Astrocyte (in vitro differentiated cells and primary cell): Measurements from ENCODE around the gene RDH16. TPM values are rescaled to one million over a fixed set of nuclear protein-coding genes. Genes with fewer than 3 reads are reported as not detected.
A peak's percentile ranks its signal among the peaks of the same experiment; 100 is the strongest.
"Not testable (repeated sequence)": the region's sequence is repeated elsewhere in the genome, so short reads cannot be mapped to it uniquely, and the experiment has no call there.

Experiments
- DNase-seq: peaks from one replicate; pipeline ENCODE4 v3.0.0-alpha.2; 2010; ENCODE audit warnings: low read depth
- FAIRE-seq: peaks from 2 replicates; lab custom pipeline; 2011; peaks lifted over from hg19 to GRCh38; lab: Jason Lieb, UNC
- H2AFZ ChIP-seq: 2 replicates; pipeline ENCODE4 v1.6.0; 2012; ENCODE audit warnings: low read depth, low read length, inconsistent platforms
- H3K27ac ChIP-seq: 2 replicates; pipeline ENCODE4 v1.5.1; 2011; ENCODE audit warnings: low read depth, low read length, inconsistent platforms
- H3K27me3 ChIP-seq: 2 replicates; pipeline ENCODE4 v1.6.0; 2011; ENCODE audit warnings: low read length, inconsistent platforms; ENCODE audit not compliant: insufficient read depth
- H3K36me3 ChIP-seq: 2 replicates; pipeline ENCODE4 v1.5.1; 2011; ENCODE audit warnings: low read length, inconsistent platforms; ENCODE audit not compliant: insufficient read depth
- H3K4me1 ChIP-seq: 2 replicates; pipeline ENCODE4 v1.5.1; 2011; ENCODE audit warnings: low read length, inconsistent platforms; ENCODE audit not compliant: insufficient read depth
- H3K4me2 ChIP-seq: 2 replicates; pipeline ENCODE4 v1.6.0; 2012; ENCODE audit warnings: low read length, inconsistent platforms
- H3K4me3 ChIP-seq: 2 replicates; pipeline ENCODE4 v1.5.1; 2011; ENCODE audit warnings: low read depth, mild to moderate bottlenecking, low read length, inconsistent platforms; ENCODE audit not compliant: insufficient read depth
- H3K79me2 ChIP-seq: 2 replicates; pipeline ENCODE4 v1.6.0; 2012; ENCODE audit warnings: mild to moderate bottlenecking, low read length, inconsistent platforms; ENCODE audit not compliant: insufficient read depth
- H3K9ac ChIP-seq: 2 replicates; pipeline ENCODE4 v1.6.0; 2012; ENCODE audit warnings: mild to moderate bottlenecking, low read length, inconsistent platforms
- H3K9me3 ChIP-seq: 2 replicates; pipeline ENCODE4 v1.5.1; 2012; ENCODE audit warnings: low read depth, mild to moderate bottlenecking, low read length, inconsistent platforms; ENCODE audit not compliant: insufficient read depth
- H4K20me1 ChIP-seq: 2 replicates; pipeline ENCODE4 v1.6.0; 2012; ENCODE audit warnings: low read length, inconsistent platforms; ENCODE audit not compliant: insufficient read depth
- H3K27ac Mint-ChIP-seq: one replicate; pipeline ENCODE4 v1.8.0; 2021; ENCODE audit warnings: mild to moderate bottlenecking, mixed read lengths; ENCODE audit not compliant: unreplicated experiment
- H3K27me3 Mint-ChIP-seq: one replicate; pipeline ENCODE4 v1.8.0; 2021; ENCODE audit warnings: low read depth, mixed read lengths; ENCODE audit not compliant: unreplicated experiment
- H3K36me3 Mint-ChIP-seq: one replicate; pipeline ENCODE4 v1.8.0; 2021; ENCODE audit warnings: low read depth, mixed read lengths; ENCODE audit not compliant: unreplicated experiment
- H3K4me1 Mint-ChIP-seq: one replicate; pipeline ENCODE4 v1.8.0; 2021; ENCODE audit warnings: low read depth, mixed read lengths; ENCODE audit not compliant: unreplicated experiment
- H3K4me3 Mint-ChIP-seq: one replicate; pipeline ENCODE4 v1.8.0; 2021; ENCODE audit warnings: mild to moderate bottlenecking, moderate library complexity, mixed read lengths; ENCODE audit not compliant: unreplicated experiment
- H3K9me3 Mint-ChIP-seq: one replicate; pipeline ENCODE4 v1.8.0; 2021; ENCODE audit warnings: mild to moderate bottlenecking, mixed read lengths; ENCODE audit not compliant: unreplicated experiment
- EZH2 ChIP-seq: IDR thresholded peaks from 2 replicates; pipeline ENCODE4 v1.6.1; 2012; ENCODE audit warnings: mild to moderate bottlenecking, low read length, inconsistent platforms; ENCODE audit not compliant: insufficient read depth
- total RNA-seq: library from RNA; stranded (reverse); gene quantifications from 2 replicates; pipeline ENCODE4 v1.2.1, GENCODE V29; 2021
- TF ChIP-seq, protein P1 (sequence below): IDR thresholded peaks from 2 replicates; pipeline ENCODE4 v1.5.1; 2011; ENCODE audit warnings: low read depth, mild to moderate bottlenecking, inconsistent platforms, low read length, moderate library complexity; ENCODE audit not compliant: insufficient read depth

Gene RDH16
- total RNA-seq, 1 donor from 2014 or later = 0.32 TPM

DNA sequence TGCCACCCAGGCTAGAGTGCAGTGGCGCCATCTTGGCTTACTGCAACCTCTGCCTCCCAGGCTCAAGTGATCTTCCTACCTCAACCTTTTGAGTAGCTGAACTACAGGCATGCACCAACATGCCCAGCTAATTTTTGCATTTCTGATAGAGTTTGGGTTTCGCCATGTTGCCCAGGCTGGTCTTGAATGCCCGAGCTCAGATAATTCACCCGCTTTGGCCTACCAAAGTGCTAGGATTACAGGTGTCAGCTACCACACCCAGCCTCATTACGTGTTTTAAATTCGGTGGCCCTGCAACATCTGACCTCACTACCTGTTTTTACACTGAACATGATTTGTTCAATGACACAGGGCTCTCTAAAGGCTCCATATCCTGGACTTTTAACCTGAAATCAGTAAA lies 22.9 kb upstream of the RDH16 start:
- H3K9me3 ChIP-seq = no peaks in the 10 kb centered on the region
- H3K9ac ChIP-seq = no peak overlapping the region
- H3K4me3 ChIP-seq = no peak overlapping the region
- TF ChIP-seq EZH2 = no peak
- TF ChIP-seq, protein P1, sequence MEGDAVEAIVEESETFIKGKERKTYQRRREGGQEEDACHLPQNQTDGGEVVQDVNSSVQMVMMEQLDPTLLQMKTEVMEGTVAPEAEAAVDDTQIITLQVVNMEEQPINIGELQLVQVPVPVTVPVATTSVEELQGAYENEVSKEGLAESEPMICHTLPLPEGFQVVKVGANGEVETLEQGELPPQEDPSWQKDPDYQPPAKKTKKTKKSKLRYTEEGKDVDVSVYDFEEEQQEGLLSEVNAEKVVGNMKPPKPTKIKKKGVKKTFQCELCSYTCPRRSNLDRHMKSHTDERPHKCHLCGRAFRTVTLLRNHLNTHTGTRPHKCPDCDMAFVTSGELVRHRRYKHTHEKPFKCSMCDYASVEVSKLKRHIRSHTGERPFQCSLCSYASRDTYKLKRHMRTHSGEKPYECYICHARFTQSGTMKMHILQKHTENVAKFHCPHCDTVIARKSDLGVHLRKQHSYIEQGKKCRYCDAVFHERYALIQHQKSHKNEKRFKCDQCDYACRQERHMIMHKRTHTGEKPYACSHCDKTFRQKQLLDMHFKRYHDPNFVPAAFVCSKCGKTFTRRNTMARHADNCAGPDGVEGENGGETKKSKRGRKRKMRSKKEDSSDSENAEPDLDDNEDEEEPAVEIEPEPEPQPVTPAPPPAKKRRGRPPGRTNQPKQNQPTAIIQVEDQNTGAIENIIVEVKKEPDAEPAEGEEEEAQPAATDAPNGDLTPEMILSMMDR = no peak
- Mint-ChIP-seq H3K36me3 (peaks cover 3% of the 10 kb centered on the region), H3K27ac (no peak overlapping the region), H3K27me3 (no peaks in the 10 kb centered on the region), H3K4me1 (peaks cover 7% of the 10 kb centered on the region), H3K4me3 (no peak overlapping the region), H3K9me3 (no peaks in the 10 kb centered on the region)
- FAIRE-seq = no peak
- H3K4me2 ChIP-seq = no peak overlapping the region
- H3K27me3 ChIP-seq = no peaks in the 10 kb centered on the region
- no peaks in the 10 kb centered on the region for H3K4me1 ChIP-seq
- DNase-seq = no peak
- no peaks in the 10 kb centered on the region for H4K20me1 ChIP-seq
- no peak overlapping the region for H2AFZ ChIP-seq
- H3K36me3 ChIP-seq = no peaks in the 10 kb centered on the region
- H3K27ac ChIP-seq = no peak overlapping the region
- H3K79me2 ChIP-seq = no peaks in the 10 kb centered on the region

DNA sequence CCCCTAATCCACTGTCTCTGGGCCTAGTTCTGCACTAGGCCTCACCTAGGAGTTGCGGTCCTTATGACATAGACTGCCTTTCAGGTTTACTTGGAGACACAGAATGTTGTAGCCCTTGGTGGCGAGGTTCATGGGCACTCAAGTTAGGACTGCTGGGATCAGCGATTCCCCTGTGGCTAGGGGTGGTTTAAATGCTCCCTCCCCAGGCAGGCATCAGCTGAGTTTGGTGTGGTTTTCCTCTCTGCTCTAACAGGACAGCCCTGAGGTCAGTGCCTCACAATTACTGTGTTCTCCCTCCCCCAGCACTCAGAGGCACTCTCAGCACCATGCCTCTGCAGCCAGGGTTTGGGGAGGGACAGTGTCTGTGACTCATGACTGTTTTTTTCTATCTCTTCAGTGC lies 22.2 kb upstream of the RDH16 start:
- no peaks in the 10 kb centered on the region for H3K27me3 ChIP-seq
- H3K4me1 Mint-ChIP-seq = peaks cover 7% of the 10 kb centered on the region
- H3K4me3 ChIP-seq = no peak overlapping the region
- DNase-seq (no peak), FAIRE-seq (no peak)
- H3K27ac ChIP-seq = no peak overlapping the region
- H3K9ac ChIP-seq = no peak overlapping the region
- H3K9me3 ChIP-seq = no peaks in the 10 kb centered on the region
- H3K4me1 ChIP-seq = no peaks in the 10 kb centered on the region
- no peak overlapping the region for H3K4me3 Mint-ChIP-seq
- no peak overlapping the region for H3K4me2 ChIP-seq
- H3K9me3 Mint-ChIP-seq = no peaks in the 10 kb centered on the region
- no peak overlapping the region for H2AFZ ChIP-seq
- no peaks in the 10 kb centered on the region for H3K27me3 Mint-ChIP-seq
- TF ChIP-seq EZH2 = no peak
- TF ChIP-seq, protein P1 = no peak
- no peaks in the 10 kb centered on the region for H3K36me3 ChIP-seq
- no peaks in the 10 kb centered on the region for H3K79me2 ChIP-seq
- no peaks in the 10 kb centered on the region for H4K20me1 ChIP-seq
- peak overlapping the region; percentile 41 for H3K27ac Mint-ChIP-seq
- peaks cover 3% of the 10 kb centered on the region for H3K36me3 Mint-ChIP-seq

DNA sequence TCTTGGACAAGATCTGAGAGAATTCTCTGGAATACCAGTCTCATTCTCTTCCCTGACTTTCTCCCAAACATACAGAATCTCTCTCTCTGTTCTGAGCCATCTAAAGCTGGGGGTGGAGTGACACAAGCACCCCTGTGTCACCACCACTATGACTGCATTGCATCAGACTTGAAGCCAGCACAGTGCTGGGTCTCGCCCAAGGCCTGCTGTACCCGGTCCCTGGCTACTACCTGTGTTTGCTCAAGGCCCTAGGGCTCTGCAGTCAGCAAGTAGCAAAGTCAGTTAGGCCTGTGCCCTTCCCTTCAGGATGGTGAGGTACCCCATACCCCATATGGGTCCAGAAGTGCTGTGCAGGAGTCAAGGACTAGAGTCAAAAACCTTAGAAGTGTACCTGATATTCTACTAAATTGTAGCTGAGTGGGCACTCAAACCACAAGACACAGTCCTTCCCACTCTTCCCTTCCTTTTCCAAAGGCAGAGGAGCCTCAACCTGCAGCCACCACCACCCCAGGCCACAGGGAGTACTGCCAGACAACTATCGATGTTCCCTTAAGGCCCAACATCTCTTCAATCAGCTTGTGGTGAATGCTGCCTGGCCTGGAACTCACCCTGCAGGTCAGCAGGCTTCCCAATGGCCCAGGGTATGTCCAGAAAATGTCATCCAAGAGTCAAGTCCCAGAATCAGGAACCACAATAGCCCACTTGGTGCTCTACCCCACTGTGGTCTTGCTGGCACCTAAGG lies 21.2 kb upstream of the RDH16 start:
- no peak for DNase-seq
- Mint-ChIP-seq H3K4me1 (peaks cover 7% of the 10 kb centered on the region), H3K27ac (no peak overlapping the region), H3K4me3 (no peak overlapping the region), H3K27me3 (no peaks in the 10 kb centered on the region), H3K9me3 (no peaks in the 10 kb centered on the region), H3K36me3 (peaks cover 3% of the 10 kb centered on the region)
- Histone ChIP-seq H3K9me3 (no peaks in the 10 kb centered on the region), H3K27ac (no peak overlapping the region), H3K36me3 (no peaks in the 10 kb centered on the region), H2AFZ (no peak overlapping the region), H3K4me3 (no peak overlapping the region), H3K4me1 (no peaks in the 10 kb centered on the region), H3K27me3 (no peaks in the 10 kb centered on the region), H3K9ac (no peak overlapping the region), H3K4me2 (no peak overlapping the region), H3K79me2 (no peaks in the 10 kb centered on the region), H4K20me1 (no peaks in the 10 kb centered on the region)
- no peak for FAIRE-seq
- TF ChIP-seq, protein P1 = no peak
- no peak for TF ChIP-seq EZH2

DNA sequence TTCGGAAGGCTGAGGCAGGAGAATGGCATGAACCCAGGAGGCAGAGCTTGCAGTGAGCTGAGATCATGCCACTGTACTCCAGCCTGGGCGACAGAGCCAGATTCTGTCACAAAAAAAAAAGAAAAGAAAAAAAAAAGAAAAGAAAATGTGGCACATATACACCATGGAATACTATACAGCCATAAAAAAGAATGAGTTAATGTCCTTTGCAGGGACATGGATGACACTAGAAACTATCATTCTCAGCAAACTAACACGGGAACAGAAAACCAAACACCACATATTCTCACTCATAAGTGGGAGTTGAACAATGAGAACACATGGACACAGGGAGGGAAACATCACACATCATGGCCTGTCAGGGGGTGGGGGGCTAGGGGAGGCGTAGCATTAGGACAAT lies 20.0 kb upstream of the RDH16 start:
- not testable (repeated sequence) for H3K4me1 Mint-ChIP-seq, H4K20me1 ChIP-seq, H3K27me3 ChIP-seq, H3K27ac Mint-ChIP-seq, H3K9me3 ChIP-seq, H3K79me2 ChIP-seq, H3K9ac ChIP-seq, H3K36me3 Mint-ChIP-seq, H3K4me1 ChIP-seq, H3K9me3 Mint-ChIP-seq, H3K4me3 ChIP-seq, DNase-seq, H3K36me3 ChIP-seq, H3K4me2 ChIP-seq, H3K4me3 Mint-ChIP-seq, H3K27ac ChIP-seq, H2AFZ ChIP-seq, H3K27me3 Mint-ChIP-seq, FAIRE-seq
